Right atrium auricular region (tissue), 2 donors: ENCODE results near the gene P3H4. TPM values are rescaled to one million over a fixed set of nuclear protein-coding genes. Genes with fewer than 3 reads are reported as not detected.
"Not testable (repeated sequence)": the region's sequence is repeated elsewhere in the genome, so short reads cannot be mapped to it uniquely, and the experiment has no call there.

ENCODE experiments used
- DNase-seq: peaks from one replicate; pipeline ENCODE4 v3.0.0-alpha.2; 2019; ENCODE audit warnings: low spot score
- H3K27ac ChIP-seq, 2 donors: fragments of 200-600 bp; sonication (generic); 1 replicate in 1 of 2; 2 replicates in 1 of 2; pipeline ENCODE4 v1.5.1; 2016 to 2019
- H3K27me3 ChIP-seq, 2 donors: fragments of 200-600 bp; sonication (generic); one replicate each; pipeline versions ENCODE4 v1.5.1 to v1.6.0; 2017 to 2019
- H3K36me3 ChIP-seq: fragments of 200-600 bp; sonication (generic); one replicate; pipeline ENCODE4 v1.5.1; 2016
- H3K4me1 ChIP-seq, 2 donors: fragments of 200-600 bp; sonication (generic); one replicate each; pipeline versions ENCODE4 v1.5.1 to v1.6.0; 2017 to 2019
- H3K4me3 ChIP-seq, 2 donors: fragments of 200-600 bp; sonication (generic); 1 replicate in 1 of 2; 2 replicates in 1 of 2; pipeline ENCODE4 v1.5.1; 2017 to 2019; ENCODE audit warnings: mild to moderate bottlenecking in 1 of 2, moderate library complexity in 1 of 2
- H3K9me3 ChIP-seq, 2 donors: fragments of 200-600 bp; sonication (generic); one replicate each; pipeline ENCODE4 v1.5.1; 2019
- total RNA-seq, 2 donors: library from RNA; depleted of rRNA; stranded (reverse); fragments of >200 nt; gene quantifications; one replicate each; pipeline ENCODE4 v1.1.0, GENCODE V29; 2016
- TF ChIP-seq, protein P1 (sequence below), 2 donors: fragments of 200-600 bp; sonication (generic); IDR thresholded peaks; one replicate each; pipeline ENCODE4 v1.5.1; 2019; ENCODE audit warnings: antibody characterized with exemption in 2 of 2

P3H4 gene, protein sequence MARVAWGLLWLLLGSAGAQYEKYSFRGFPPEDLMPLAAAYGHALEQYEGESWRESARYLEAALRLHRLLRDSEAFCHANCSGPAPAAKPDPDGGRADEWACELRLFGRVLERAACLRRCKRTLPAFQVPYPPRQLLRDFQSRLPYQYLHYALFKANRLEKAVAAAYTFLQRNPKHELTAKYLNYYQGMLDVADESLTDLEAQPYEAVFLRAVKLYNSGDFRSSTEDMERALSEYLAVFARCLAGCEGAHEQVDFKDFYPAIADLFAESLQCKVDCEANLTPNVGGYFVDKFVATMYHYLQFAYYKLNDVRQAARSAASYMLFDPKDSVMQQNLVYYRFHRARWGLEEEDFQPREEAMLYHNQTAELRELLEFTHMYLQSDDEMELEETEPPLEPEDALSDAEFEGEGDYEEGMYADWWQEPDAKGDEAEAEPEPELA
- 10 to 100 TPM; 15.4 to 16.2 TPM for total RNA-seq

DNA sequence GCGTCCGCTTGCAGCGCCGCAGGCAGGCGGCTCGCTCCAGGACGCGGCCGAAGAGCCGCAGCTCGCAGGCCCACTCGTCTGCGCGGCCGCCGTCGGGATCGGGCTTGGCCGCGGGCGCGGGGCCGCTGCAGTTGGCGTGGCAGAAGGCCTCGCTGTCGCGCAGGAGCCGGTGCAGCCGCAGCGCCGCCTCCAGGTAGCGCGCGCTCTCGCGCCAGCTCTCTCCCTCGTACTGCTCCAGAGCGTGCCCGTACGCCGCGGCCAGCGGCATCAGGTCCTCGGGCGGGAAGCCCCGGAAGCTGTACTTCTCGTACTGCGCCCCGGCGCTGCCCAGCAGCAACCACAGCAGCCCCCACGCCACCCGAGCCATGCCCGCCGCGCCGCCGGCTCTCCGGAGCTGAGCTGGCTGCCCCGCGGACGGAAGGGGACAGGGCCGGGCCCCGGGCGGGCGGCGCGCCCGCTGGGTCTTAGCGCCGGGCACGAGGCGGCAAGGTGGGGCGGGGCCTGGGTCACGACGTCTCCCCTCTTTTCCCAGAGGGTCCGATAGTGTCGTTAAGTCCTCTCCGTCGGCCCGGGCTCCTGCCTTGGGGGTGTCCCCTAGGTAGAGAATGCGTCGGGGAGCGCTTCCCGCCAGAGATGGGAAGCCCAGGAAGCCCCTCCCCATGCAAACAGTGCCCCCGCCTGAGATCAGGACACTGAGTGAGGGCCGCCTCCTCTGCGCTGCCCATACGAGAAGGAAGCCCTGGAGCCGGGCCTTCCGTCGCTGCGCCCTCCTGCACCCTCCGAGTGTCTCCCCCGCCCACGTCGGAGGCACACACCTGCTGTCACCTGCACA, at the start of gene P3H4:
Gene P3H4 (minus strand): TSS at position 401 of the 832 bp plus-strand sequence. CDS start 34 bp downstream, at position 367.
- TF ChIP-seq, protein P1, sequence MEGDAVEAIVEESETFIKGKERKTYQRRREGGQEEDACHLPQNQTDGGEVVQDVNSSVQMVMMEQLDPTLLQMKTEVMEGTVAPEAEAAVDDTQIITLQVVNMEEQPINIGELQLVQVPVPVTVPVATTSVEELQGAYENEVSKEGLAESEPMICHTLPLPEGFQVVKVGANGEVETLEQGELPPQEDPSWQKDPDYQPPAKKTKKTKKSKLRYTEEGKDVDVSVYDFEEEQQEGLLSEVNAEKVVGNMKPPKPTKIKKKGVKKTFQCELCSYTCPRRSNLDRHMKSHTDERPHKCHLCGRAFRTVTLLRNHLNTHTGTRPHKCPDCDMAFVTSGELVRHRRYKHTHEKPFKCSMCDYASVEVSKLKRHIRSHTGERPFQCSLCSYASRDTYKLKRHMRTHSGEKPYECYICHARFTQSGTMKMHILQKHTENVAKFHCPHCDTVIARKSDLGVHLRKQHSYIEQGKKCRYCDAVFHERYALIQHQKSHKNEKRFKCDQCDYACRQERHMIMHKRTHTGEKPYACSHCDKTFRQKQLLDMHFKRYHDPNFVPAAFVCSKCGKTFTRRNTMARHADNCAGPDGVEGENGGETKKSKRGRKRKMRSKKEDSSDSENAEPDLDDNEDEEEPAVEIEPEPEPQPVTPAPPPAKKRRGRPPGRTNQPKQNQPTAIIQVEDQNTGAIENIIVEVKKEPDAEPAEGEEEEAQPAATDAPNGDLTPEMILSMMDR (IDR thresholded peaks at IDR 0.05), result peak; percentile 56 to 89
- no peaks in the 10 kb centered on the region for H3K27me3 ChIP-seq
- no peak for DNase-seq
- H3K4me3 ChIP-seq, result peak within 1 kb of the TSS; percentile 68 to 83
- H3K27ac ChIP-seq, result peak within 1 kb of the TSS; percentile 76 to 82
- peaks cover 1% of the 10 kb centered on the region for H3K36me3 ChIP-seq
- peaks cover 0 to 49% of the 10 kb centered on the region in 2 donors for H3K4me1 ChIP-seq
- H3K9me3 ChIP-seq, result no peaks in the 10 kb centered on the region

DNA sequence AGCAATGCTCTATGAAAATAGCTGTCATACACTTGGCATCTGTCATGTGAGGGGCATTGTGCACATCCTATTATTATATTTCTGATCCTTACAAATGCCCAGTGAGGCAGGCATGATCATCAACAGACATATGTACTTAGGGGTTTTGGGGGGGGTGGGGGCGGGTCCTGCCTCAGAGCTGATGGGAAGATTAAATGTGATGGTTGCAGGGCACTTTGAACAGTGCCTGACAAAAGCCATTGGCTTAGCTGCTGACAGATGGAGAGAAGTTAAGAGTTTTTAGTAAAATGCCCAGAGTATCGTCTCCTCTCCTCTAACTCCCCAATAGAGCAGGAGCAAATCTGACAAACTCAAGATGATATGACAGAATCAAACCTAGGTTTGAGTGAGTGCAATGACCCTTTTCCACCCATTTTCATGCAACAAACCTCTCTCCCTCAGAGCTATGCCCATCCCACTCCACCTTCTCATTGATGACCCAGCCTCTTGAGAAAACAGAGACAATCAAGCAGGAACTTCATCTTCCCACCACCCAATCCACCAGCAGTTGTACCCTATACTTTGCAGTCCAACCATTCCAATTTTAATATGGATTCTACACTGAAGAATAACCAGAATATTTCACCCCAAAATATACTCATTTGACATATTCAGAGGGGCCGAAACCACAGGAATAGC, 48.6 kb upstream of the P3H4 start:
- no peak overlapping the region for H3K27ac ChIP-seq
- H3K27me3 ChIP-seq, result no peaks in the 10 kb centered on the region
- H3K9me3 ChIP-seq, result no peaks in the 10 kb centered on the region
- TF ChIP-seq, protein P1 (IDR thresholded peaks at IDR 0.05), result no peak
- H3K36me3 ChIP-seq, result no peaks in the 10 kb centered on the region
- DNase-seq, result no peak
- H3K4me1 ChIP-seq, result peaks cover 0 to 36% of the 10 kb centered on the region in 2 donors
- no peak overlapping the region for H3K4me3 ChIP-seq

DNA sequence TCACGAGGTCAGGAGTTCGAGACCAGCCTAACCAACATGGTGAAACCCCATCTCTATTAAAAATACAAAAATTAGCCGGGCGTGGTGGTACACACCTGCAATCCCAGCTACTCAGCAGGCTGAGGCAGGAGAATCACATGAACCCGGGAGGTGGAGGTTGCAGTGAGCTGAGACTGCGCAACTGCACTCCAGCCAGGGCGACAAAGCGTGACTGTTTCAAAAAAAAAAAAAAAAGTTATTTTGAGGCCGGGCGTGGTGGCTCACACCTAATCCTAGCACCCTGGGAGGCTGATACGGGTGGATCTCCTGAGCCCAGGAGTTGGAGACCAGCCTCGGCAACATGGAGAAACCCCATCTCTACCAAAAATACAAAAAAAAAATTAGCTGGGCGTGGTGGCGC, 39.6 kb upstream of the P3H4 start:
- not testable (repeated sequence) for DNase-seq, H3K27me3 ChIP-seq, H3K4me1 ChIP-seq, H3K27ac ChIP-seq, H3K9me3 ChIP-seq, H3K4me3 ChIP-seq
- peaks cover 19% of the 10 kb centered on the region for H3K36me3 ChIP-seq

DNA sequence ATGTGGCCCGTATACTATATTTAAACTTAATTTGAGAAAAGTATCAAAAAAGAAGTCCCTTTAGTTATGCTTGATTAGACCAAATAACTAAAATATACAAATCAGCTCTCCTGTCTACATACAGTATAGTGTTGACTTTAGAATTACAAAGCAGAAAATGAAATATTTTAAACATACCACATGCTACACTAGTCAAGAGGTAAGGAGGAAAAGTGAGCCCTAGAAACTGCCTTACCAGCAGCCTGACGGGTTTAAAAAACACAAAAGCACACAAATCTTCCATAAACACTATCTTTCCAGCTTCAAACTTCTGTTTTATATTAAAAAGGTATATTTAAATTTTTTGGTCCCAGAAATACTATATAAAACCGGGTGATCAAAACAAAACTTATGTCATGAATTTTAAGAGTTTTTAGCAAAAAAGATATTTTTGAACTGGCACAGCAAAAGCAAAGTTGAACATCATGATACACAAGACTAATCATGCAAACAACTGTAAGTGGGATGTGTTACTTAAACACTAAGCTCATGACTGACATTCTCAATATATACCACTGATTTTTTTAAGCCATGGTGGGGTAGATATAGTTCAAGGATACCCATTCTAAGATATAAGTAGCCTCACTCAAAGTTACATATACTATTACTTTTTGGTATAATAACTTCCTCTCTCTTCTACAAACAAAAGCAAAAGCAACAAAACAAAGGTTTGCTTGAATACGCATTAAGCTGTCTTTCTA, 37.7 kb upstream of the P3H4 start:
- Histone ChIP-seq H3K27ac (no peak overlapping the region), H3K36me3 (peaks cover 11% of the 10 kb centered on the region), H3K4me3 (no peak overlapping the region), H3K4me1 (no peaks in the 10 kb centered on the region), H3K9me3 (no peaks in the 10 kb centered on the region), H3K27me3 (no peaks in the 10 kb centered on the region)
- TF ChIP-seq, protein P1 (IDR thresholded peaks at IDR 0.05), result no peak
- no peak for DNase-seq

DNA sequence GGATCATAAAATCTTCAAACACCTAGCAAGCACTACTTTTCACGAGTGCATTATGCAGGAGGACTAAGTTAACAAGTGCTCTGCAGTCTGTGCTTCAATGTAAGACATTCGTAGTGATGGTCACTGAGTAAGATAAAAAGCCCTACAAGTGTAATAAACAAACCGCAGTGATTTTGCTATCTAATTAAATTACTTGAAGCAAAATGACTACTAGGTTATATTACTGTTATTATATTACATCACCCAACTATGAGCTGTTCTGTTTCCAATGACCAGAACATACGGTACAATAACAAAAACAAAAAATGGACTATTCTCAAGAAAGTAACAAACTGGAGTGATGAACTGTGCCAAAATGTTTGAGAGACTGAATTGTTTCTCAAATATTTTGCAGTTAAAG, 37.0 kb upstream of the P3H4 start:
- no peak overlapping the region for H3K4me3 ChIP-seq
- H3K9me3 ChIP-seq, result no peaks in the 10 kb centered on the region
- no peak overlapping the region for H3K27ac ChIP-seq
- TF ChIP-seq, protein P1 (IDR thresholded peaks at IDR 0.05), result no peak
- peaks cover 5% of the 10 kb centered on the region for H3K36me3 ChIP-seq
- H3K4me1 ChIP-seq, result no peaks in the 10 kb centered on the region
- DNase-seq, result no peak
- H3K27me3 ChIP-seq, result no peaks in the 10 kb centered on the region
